DND-41 (cell line): ENCODE data around the gene UNC13C.

Experiments used
- ATAC-seq: fragments of 200-7000 bp; cut with Tn5 transposase; 3 replicates; pipeline ENCODE4 v1.9.1; 2021; ENCODE audit warnings: low read depth; ENCODE audit not compliant: insufficient read depth
- DNase-seq: peaks from one replicate; pipeline ENCODE4 v3.0.0-alpha.2; 2020
- H2AFZ ChIP-seq: 2 replicates; pipeline ENCODE4 v1.6.0; 2012; ENCODE audit warnings: low read depth, low read length
- H3K27ac ChIP-seq: 2 replicates; pipeline ENCODE4 v1.5.1; 2012; ENCODE audit warnings: low read length, inconsistent platforms
- H3K27me3 ChIP-seq: fragments of 200-600 bp; sonication (generic); 2 replicates; pipeline ENCODE4 v1.6.0; 2012; ENCODE audit warnings: low read length, mild to moderate bottlenecking, inconsistent platforms; ENCODE audit not compliant: insufficient read depth, poor library complexity
- H3K36me3 ChIP-seq: 2 replicates; pipeline ENCODE4 v1.5.1; 2012; ENCODE audit warnings: low read length, inconsistent platforms; ENCODE audit not compliant: insufficient read depth
- H3K4me1 ChIP-seq: 2 replicates; pipeline ENCODE4 v1.5.1; 2012; ENCODE audit warnings: mild to moderate bottlenecking, low read length; ENCODE audit not compliant: insufficient read depth
- H3K4me2 ChIP-seq: 2 replicates; pipeline ENCODE4 v1.6.0; 2012; ENCODE audit warnings: mild to moderate bottlenecking, moderate library complexity, low read length, inconsistent platforms; ENCODE audit not compliant: insufficient read depth
- H3K4me3 ChIP-seq, 2 experiments: fragments of 200-600 bp in 1 of 2; shearing (Covaris generic) in 1 of 2; 2 replicates each; pipeline ENCODE4 v1.5.1; 2012 to 2016; ENCODE audit warnings: inconsistent platforms in 2 of 2, low read length in 2 of 2, mild to moderate bottlenecking in 2 of 2, low read depth in 1 of 2, moderate library complexity in 1 of 2
- H3K79me2 ChIP-seq: 2 replicates; pipeline ENCODE4 v1.6.0; 2012; ENCODE audit warnings: low read length, inconsistent platforms; ENCODE audit not compliant: insufficient read depth
- H3K9ac ChIP-seq: 2 replicates; pipeline ENCODE4 v1.6.0; 2012; ENCODE audit warnings: low read depth, mild to moderate bottlenecking, inconsistent platforms, low read length, moderate library complexity
- H3K9me3 ChIP-seq: 2 replicates; pipeline ENCODE4 v1.5.1; 2012; ENCODE audit warnings: low read length, moderate library complexity, mild to moderate bottlenecking, inconsistent platforms; ENCODE audit not compliant: insufficient read depth, severe bottlenecking
- H4K20me1 ChIP-seq: 2 replicates; pipeline ENCODE4 v1.6.0; 2012; ENCODE audit warnings: low read length; ENCODE audit not compliant: insufficient read depth
- EZH2 ChIP-seq: IDR thresholded peaks from 3 replicates; pipeline ENCODE4 v1.6.1; 2012; ENCODE audit warnings: borderline replicate concordance, low read depth, mild to moderate bottlenecking, moderate library complexity, low read length, inconsistent platforms; ENCODE audit not compliant: severe bottlenecking
- TF ChIP-seq, protein P1 (sequence below): IDR thresholded peaks from 2 replicates; pipeline ENCODE4 v1.5.1; 2012; ENCODE audit warnings: borderline replicate concordance, low read length, moderate library complexity, mild to moderate bottlenecking; ENCODE audit not compliant: poor library complexity, severe bottlenecking; ENCODE audit errors: extremely low read depth

UNC13C gene

DNA sequence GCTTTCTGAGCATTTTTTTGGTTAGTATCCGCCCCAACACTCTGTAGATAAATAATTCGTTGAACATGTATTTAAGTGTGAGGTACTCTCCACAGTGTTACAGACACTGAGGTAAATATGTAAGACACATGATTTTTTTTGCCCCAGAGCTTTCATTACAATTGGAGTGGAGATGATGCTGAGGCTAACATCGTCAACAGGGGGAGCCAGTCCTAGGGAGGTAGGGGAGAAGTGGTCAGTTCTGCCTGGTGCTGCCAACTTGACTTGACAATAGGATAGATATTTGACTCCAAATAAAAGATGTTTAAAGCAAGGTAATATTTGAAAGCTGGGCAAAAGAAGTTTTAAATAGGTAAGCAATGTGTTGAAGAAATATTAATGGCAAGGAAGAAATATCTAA is 295.7 kb downstream of the UNC13C start:
- Histone ChIP-seq H3K4me1 (no peaks in the 10 kb centered on the region), H3K9me3 (no peaks in the 10 kb centered on the region), H3K27me3 (no peaks in the 10 kb centered on the region), H3K4me3 (no peak overlapping the region), H4K20me1 (no peaks in the 10 kb centered on the region), H3K79me2 (no peaks in the 10 kb centered on the region), H3K4me2 (no peak overlapping the region), H3K27ac (no peak overlapping the region), H3K9ac (no peak overlapping the region), H3K36me3 (no peaks in the 10 kb centered on the region), H2AFZ (no peak overlapping the region)
- no peak for TF ChIP-seq EZH2
- TF ChIP-seq, protein P1, sequence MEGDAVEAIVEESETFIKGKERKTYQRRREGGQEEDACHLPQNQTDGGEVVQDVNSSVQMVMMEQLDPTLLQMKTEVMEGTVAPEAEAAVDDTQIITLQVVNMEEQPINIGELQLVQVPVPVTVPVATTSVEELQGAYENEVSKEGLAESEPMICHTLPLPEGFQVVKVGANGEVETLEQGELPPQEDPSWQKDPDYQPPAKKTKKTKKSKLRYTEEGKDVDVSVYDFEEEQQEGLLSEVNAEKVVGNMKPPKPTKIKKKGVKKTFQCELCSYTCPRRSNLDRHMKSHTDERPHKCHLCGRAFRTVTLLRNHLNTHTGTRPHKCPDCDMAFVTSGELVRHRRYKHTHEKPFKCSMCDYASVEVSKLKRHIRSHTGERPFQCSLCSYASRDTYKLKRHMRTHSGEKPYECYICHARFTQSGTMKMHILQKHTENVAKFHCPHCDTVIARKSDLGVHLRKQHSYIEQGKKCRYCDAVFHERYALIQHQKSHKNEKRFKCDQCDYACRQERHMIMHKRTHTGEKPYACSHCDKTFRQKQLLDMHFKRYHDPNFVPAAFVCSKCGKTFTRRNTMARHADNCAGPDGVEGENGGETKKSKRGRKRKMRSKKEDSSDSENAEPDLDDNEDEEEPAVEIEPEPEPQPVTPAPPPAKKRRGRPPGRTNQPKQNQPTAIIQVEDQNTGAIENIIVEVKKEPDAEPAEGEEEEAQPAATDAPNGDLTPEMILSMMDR = no peak
- no peak for DNase-seq
- no peak for ATAC-seq

DNA sequence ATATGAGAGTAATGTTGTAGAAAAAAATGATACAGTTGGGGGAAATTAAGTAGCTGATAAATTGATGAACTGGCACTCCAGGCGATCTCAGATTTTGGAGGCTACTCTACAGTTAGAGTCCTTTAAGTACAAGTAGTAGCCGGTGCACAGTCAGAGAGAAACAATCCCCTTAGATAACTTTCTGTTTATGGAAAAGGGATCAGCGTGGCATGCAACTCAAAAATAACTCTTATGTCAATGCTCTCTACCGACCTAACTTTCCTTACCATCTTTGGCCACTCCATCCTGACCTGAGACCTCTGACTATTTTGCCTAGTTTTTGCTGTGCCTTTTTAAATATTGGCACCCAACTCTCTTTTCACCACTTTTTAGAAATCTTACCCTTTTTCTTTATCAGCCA is 299.6 kb downstream of the UNC13C start:
- Histone ChIP-seq H3K27me3 (no peaks in the 10 kb centered on the region), H3K36me3 (no peaks in the 10 kb centered on the region), H3K4me3 (no peak overlapping the region), H3K4me1 (no peaks in the 10 kb centered on the region), H3K9ac (no peak overlapping the region), H3K79me2 (no peaks in the 10 kb centered on the region), H4K20me1 (no peaks in the 10 kb centered on the region), H3K4me2 (no peak overlapping the region), H2AFZ (no peak overlapping the region), H3K27ac (no peak overlapping the region), H3K9me3 (no peaks in the 10 kb centered on the region)
- no peak for TF ChIP-seq EZH2
- TF ChIP-seq, protein P1 = no peak
- DNase-seq (no peak), ATAC-seq (no peak)

DNA sequence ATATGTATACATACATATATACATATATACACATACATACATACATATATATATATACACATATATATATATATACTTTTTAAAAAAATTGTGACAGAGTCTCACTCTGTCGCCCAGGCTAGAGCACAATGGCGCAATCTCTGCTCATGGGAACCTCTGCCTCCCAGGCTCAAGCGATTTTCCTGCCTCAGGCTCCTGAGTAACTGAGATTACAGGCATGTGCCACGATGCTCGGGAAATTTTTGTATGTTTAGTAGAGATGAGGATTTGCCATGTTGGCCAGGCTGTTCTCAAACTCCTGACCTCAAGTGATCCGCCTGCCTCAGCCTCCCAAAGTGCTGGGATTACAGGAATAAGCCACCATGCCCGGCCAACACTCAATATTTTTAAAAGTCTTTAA is 302.5 kb downstream of the UNC13C start:
- TF ChIP-seq EZH2 = no peak
- TF ChIP-seq, protein P1 = no peak
- Histone ChIP-seq H3K27me3 (no peaks in the 10 kb centered on the region), H3K27ac (no peak overlapping the region), H3K4me1 (no peaks in the 10 kb centered on the region), H3K4me3 (no peak overlapping the region), H2AFZ (no peak overlapping the region), H3K36me3 (no peaks in the 10 kb centered on the region), H3K79me2 (no peaks in the 10 kb centered on the region), H3K4me2 (no peak overlapping the region), H3K9me3 (no peaks in the 10 kb centered on the region), H4K20me1 (no peaks in the 10 kb centered on the region), H3K9ac (no peak overlapping the region)
- DNase-seq = no peak
- no peak for ATAC-seq

DNA sequence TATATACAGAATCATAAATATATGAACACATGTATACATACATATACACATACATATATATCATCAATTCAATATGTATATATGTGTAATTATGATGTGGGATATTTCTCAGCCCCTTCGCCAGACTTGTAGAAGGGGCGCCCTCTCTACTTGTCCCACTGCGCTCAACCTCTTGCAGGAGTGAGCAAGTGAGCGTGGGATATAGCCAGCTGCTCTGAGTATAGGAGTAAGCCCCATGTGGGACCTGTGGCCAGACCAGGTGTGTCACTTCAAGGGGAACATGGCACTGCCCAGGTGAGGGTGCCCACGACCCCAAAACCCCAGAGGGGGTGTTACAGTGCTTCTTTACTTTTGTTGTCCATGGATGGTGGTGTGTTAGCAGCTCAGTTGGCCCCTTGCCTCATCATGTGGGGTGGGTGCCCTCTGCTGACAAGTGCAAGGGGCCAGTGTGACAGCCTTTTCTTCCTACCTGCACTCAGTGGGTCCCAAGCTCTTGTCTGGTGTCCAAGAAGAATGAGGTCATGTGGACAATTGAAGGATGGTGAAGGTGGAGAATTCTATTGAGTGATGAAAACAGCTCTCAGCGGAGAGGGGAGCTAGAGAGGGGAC is 304.1 kb downstream of the UNC13C start:
- TF ChIP-seq, protein P1 = no peak
- TF ChIP-seq EZH2 = no peak
- Histone ChIP-seq H3K4me1 (no peaks in the 10 kb centered on the region), H3K79me2 (no peaks in the 10 kb centered on the region), H3K27me3 (no peaks in the 10 kb centered on the region), H3K9me3 (no peaks in the 10 kb centered on the region), H3K4me3 (no peak overlapping the region), H3K27ac (no peak overlapping the region), H3K36me3 (no peaks in the 10 kb centered on the region), H4K20me1 (no peaks in the 10 kb centered on the region), H3K4me2 (no peak overlapping the region), H2AFZ (no peak overlapping the region), H3K9ac (no peak overlapping the region)
- no peak for DNase-seq
- ATAC-seq = no peak
